ENCODE results near the gene CACNA2D2.
A peak's percentile ranks its signal among the peaks of the same experiment; 100 is the strongest.

CACNA2D2 gene

GRCh38 chr3:50493623-50494022, 9.8 kb downstream of the CACNA2D2 start:
- DNase-seq: no peak

- DNase-seq: no peak
These were observed 10.3 kb downstream of the CACNA2D2 start for GRCh38 chr3:50493086-50493485.

- DNase-seq: peak; percentile 12
These were observed 12.4 kb downstream of the CACNA2D2 start for GRCh38 chr3:50491023-50491422.

GRCh38 chr3:50490424-50490823, 13.0 kb downstream of the CACNA2D2 start:
- DNase-seq: no peak

- no peak for DNase-seq
These were observed 16.3 kb downstream of the CACNA2D2 start for GRCh38 chr3:50487181-50487580.

- no peak for DNase-seq
These were observed 17.1 kb downstream of the CACNA2D2 start for GRCh38 chr3:50486219-50486888.

- DNase-seq: no peak
These were observed 18.7 kb downstream of the CACNA2D2 start for GRCh38 chr3:50484722-50485121.

GRCh38 chr3:50483374-50483773, 20.1 kb downstream of the CACNA2D2 start:
- DNase-seq: no peak

- DNase-seq: no peak
These were observed 21.4 kb downstream of the CACNA2D2 start for GRCh38 chr3:50481992-50482391.

- DNase-seq: no peak
These were observed 23.0 kb downstream of the CACNA2D2 start for GRCh38 chr3:50480471-50480870.

- no peak for DNase-seq
These were observed 23.9 kb downstream of the CACNA2D2 start for GRCh38 chr3:50479523-50479922.

GRCh38 chr3:50478671-50479260, 24.7 kb downstream of the CACNA2D2 start:
- DNase-seq: no peak

GRCh38 chr3:50478051-50478450, 25.4 kb downstream of the CACNA2D2 start:
- DNase-seq: no peak

- DNase-seq: no peak
These were observed 28.1 kb downstream of the CACNA2D2 start for GRCh38 chr3:50475348-50475747.

- DNase-seq: no peak
These were observed 28.7 kb downstream of the CACNA2D2 start for GRCh38 chr3:50474717-50475116.

GRCh38 chr3:50473768-50474167, 29.7 kb downstream of the CACNA2D2 start:
- no peak for DNase-seq

- no peak for DNase-seq
These were observed 30.5 kb downstream of the CACNA2D2 start for GRCh38 chr3:50472958-50473357.

GRCh38 chr3:50470658-50471057, 32.8 kb downstream of the CACNA2D2 start:
- DNase-seq: no peak

- no peak for DNase-seq
These were observed 35.5 kb downstream of the CACNA2D2 start for GRCh38 chr3:50467919-50468318.

GRCh38 chr3:50466177-50466576, 37.3 kb downstream of the CACNA2D2 start:
- peak; percentile 13 for DNase-seq

GRCh38 chr3:50464569-50464968, 38.9 kb downstream of the CACNA2D2 start:
- DNase-seq: no peak

GRCh38 chr3:50459785-50460184, 43.6 kb downstream of the CACNA2D2 start:
- no peak for DNase-seq

GRCh38 chr3:50457988-50458387, 45.4 kb downstream of the CACNA2D2 start:
- no peak for DNase-seq

- no peak for DNase-seq
These were observed 48.0 kb downstream of the CACNA2D2 start for GRCh38 chr3:50455161-50456018.

All from activated CD4-positive, alpha-beta T cell treated with anti-CD3 and anti-CD28 coated beads for 48 hours (primary cell).